GM19467 (cell line): Measurements from ENCODE around the gene JMJD6.
"Not testable (repeated sequence)": the region's sequence is repeated elsewhere in the genome, so short reads cannot be mapped to it uniquely, and the experiment has no call there.

Experiments
- ATAC-seq: cut with Tn5 transposase; IDR thresholded peaks from one replicate; pipeline ENCODE4 v1.9.1; 2021; ENCODE audit warnings: mild to moderate bottlenecking, moderate library complexity; ENCODE audit not compliant: unreplicated experiment

JMJD6 gene

GRCh38 chr17:76726231-76726775, at the start of gene JMJD6:
Gene JMJD6 (minus strand): TSS chr17:76726606. CDS start chr17:76726475, 131 bp downstream.
- peak; percentile 60 for ATAC-seq

- no peak for ATAC-seq
Measured at GRCh38 chr17:76775021-76775600, 48.7 kb upstream of the JMJD6 start.

DNA sequence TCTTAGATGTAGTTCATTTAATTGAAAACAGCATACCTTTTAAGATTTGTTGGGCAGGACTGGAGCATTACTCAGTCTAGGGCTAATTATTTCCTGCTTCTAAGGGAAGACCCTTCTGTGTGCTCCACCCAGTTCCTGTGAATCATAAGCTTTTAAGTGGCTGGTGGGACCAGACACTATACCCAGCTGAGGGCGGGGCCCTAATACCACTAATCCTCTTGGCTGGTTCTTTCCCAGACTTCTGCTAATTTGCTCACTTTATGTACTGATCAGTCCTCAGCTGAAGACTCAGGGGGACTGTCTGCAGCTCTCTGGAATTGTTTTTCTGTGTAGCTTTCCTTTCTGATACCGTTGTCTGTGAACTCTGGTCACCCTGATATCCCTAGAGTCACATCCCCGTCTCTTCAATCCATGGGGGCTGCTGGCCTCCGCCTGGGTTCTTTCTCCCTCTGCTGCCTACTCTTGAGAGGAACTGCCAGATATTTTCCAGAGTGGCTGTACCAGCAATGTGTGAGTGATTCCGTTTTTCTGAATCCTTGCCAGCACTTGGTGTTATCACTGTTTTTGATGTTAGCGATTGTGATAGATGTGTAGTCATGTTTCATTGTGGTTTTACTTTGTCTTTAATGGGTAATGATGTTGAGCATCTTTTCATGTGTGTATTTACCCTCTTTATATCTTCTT, 46.6 kb upstream of the JMJD6 start:
- ATAC-seq = no peak

DNA sequence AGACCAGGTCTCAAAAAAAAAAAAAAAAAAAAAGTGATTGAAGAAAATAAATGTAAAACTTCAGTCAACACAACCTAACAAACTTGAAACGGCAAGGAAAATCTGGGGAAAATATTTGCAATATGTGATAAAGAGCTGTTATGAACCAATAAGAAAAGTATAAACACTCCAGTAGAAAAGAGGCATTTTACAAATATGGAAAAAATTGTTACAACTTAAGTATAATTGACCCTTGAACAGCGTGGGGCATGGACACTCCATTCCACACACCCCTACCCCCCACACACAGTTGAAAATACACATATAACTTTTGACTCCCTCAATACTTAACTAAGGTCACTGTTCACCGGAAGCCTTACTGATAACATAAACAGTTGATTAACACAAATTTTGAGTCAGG, 32.2 kb upstream of the JMJD6 start:
- ATAC-seq = no peak

DNA sequence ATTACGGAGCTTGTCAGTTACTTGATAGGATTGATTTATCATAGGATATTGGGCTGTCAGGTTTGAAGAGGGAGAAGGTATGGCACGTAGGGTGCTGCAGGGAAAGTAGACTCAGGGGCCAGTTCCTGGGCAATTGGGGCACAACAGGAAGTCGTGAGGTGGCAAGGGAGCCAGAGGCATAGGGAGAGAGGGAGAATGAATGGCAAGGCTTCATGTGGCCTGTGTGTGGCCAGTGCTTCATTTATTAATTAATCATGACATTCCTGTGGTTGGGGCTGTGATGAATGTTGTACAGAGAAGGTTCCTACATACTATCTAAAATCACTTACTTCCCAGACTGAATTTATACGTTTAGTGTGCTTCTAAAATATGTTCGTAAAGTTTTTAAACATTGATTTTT, 30.9 kb upstream of the JMJD6 start:
- no peak for ATAC-seq

- no peak for ATAC-seq
Measured at GRCh38 chr17:76755285-76755684, 28.9 kb upstream of the JMJD6 start.

DNA sequence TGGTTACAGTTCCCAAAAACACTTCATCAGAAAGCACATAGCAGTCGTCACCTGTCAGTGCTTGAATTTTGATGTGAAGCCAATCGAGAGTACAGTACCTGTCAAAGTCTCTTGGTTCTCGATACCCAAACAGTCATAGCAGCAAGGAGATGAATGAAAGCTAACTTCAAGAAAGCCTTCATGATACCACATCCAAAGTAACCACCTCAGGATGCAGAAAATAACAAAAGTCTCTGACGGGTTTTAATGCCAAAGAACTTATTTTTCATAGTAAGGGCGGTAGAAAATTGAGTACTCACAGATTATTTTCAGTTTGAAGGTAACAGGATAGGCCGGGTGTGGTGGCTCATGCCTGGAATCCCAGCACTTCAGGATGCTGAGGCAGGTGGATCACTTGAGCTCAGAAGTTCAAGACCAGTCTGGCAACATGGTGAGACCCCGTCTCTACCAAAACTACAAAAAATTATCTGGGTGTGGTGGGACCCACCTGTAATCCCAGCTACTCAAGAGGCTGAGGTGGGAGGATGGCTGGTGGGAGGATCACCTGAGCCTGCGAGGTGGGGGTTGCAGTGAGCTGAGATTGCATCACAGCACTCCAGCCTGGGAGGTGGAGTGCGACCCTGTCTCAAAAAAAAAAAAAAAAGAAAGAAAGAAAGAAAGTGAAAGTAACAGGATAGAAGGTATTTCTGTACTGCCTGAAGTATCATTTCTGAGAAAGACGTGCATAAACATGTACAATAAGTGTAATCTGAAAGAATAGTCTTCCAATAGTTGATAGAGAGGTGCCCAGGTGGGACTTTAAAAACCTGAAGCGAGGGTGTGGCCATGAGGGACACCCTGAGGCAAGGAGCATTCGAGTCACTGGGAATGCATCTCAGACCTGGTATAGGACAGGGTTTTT, 26.9 kb upstream of the JMJD6 start:
- no peak for ATAC-seq

- ATAC-seq = no peak
Measured at GRCh38 chr17:76752006-76752405, 25.6 kb upstream of the JMJD6 start.

DNA sequence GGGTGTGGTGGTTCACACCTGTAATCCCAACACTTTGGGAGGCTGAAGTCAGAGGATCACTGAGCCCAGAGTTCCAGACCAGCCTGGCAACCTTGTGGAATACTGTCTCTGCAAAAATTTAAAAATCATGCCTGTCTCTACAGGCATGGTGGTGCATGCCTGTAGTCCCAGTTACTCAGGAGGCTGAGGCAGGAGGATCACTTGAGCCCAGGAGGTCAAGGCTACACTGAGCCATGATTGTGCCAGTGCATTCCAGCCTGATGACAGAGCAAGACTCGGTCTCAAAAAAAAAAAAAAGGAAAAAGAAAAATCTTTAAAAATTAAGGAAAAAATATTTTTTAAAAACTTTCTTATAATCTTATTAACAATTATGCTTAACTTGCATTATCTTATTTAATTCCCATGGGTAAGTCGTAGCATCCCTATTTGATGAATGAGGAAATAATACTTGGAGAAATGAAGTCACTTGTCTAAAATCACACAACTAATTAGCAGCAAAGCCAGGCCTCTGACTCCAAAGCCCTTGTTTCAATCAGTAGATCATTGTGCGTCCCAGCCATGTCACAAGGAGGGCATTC, 25.1 kb upstream of the JMJD6 start:
- no peak for ATAC-seq

GRCh38 chr17:76748657-76749056, 22.3 kb upstream of the JMJD6 start:
- no peak for ATAC-seq

DNA sequence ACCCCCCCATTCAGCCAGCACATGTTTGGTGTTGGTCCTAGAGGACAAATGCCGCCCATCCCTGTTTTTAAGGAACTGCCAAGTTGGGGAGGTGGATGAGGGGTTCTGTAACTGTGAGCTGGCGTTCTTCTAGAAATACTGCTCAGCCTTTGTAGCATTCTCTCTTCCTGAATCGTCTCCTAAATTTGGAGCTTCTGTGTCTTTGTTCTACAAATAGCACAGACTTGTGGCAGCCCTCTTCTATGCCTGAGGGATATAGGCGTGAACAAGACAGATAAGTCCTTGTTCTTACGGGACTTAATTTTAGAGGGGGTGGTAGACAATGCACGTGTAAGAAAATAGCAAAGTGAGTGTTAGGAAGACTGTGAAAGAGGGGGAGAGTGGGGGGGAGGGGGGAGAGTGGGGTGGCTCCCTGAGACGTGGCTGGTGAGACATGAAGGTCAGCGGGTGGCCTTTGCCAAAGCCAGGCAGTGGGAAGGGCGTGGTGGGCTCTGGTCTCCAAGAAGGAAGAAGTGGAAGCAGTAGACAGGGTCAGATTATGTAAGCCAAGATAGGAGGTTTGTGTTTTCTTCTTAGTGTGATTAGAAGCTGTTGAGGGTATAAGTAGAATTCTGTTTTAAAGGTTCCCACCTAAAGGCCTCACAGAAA, 21.4 kb upstream of the JMJD6 start:
- ATAC-seq = no peak

GRCh38 chr17:76745785-76746184, 19.4 kb upstream of the JMJD6 start:
- ATAC-seq = not testable (repeated sequence)

GRCh38 chr17:76744747-76745146, 18.3 kb upstream of the JMJD6 start:
- no peak for ATAC-seq

- no peak for ATAC-seq
Measured at GRCh38 chr17:76742958-76743357, 16.6 kb upstream of the JMJD6 start.

DNA sequence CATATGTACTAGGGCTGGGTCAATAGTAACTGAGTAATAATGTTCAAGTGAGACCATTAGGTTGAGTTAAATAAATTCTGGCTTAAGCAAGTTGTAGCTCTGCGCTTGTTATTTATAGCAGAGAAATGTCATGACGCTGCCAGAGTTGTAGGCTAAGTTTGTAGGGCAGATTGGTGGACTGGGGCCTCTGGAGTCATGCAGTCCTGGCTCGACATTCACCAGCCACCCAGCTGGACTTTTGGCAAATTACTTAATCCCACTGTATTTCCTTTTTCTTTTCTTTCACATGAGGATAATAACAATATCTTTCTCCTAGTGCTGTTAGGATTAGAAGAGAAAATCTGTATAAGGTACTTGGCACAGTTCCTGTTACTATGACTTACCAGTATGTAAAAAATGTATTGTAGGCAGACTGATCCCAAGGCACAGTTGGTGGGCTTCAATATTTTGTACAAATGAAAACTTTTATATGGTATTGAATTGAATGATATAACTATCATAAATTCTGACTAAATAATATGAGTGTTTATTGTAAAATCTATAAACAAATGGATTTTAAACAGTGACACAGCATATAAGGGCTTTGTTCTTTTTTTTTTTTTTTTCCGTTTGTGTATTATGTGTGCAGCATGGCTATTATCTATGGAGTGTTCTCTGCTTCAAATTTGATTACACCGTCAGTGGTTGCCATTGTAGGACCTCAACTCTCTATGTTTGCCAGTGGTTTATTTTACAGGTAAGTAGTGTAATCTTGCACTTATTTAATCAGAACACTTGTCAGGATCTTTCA, 14.1 kb upstream of the JMJD6 start:
- ATAC-seq = no peak

DNA sequence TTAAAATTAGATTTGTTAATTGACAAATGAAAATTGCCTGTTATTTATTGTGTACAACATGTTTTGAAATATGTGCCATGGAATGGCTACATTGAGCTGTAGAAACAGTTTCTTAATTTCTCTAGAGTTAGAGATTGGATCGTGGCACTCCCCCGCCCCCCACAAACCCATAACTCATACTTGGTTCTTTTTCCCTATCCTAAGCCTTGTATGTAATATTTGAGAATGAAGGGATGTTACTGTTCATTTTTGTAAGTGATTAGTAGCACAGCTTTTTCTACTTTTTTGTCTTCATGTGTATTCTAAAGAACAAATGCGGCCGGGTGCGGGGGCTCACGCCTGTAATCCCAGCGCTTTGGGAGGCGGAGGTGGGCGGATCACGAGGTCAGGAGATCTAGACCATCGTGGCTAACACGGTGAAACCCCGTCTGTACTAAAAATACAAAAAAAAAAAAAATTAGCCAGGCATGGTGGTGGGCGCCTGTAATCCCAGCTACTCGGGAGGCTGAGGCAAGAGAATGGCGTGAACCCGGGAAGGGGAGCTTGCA, 13.2 kb upstream of the JMJD6 start:
- ATAC-seq = not testable (repeated sequence)

DNA sequence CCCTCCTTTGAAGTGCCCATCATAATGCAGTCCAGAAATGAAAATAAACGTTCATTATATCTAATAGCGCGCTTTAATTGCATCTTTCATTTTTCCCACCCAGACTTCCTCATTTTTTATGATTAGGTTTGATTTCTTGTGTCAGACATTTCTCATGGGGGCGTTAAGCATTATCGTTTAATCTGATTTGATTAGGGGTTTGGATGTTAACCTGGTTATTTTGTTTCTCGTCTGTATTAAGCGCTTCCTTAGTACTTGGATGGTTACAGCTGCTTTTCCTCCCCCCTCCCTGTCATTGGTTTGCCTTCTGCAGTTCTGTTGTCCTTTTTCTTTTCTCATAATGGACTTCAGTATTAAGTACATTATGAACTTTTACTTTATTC, 12.1 kb upstream of the JMJD6 start:
- ATAC-seq = no peak

DNA sequence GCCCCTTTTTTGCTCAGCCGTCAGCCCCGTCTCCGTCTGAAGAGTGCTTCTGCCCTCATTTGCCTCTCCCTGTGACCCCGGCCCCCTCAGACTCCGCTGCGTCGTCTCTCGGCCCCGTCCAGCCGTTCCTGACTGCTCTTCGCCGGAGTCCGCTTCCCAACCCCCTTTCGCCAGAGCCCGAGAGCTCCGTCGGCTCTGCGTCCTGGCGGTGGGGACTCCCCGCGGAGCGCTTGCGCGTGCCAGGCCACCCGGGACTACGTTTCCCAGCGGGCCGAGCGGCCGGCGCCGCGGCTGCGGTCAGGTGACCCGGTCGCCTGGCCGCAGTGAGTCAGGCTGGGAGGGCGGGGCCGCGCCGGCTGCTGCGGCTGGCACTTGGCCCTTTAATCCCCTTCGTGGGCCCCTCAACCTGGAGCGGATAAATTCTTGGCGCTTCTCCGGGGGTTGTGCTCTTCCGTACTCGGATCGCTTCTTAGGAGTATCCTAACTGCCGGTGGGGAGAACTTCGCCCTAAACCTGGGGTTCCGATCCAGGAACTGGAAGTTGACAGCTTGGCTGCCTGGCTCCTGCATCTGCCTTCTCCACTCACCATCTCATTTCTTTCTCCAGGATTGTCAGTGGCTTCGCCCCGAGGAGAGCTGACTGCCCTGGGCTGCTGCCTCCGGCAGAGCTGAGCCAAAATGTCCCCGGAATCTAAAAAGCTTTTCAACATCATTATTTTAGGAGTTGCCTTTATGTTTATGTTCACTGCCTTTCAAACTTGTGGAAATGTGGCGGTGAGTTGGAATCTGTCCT, 11.5 kb upstream of the JMJD6 start, which contains the start of gene MFSD11:
Gene MFSD11, plus strand, starts transcription at position 444 of the 792 bp plus-strand sequence. Its CDS starts 234 bp downstream, at position 678.
- peak; percentile 51 for ATAC-seq
